ENCODE measurements around the gene MAGI2. TPM values are rescaled to one million over a fixed set of nuclear protein-coding genes. Genes with fewer than 3 reads are reported as not detected.

Gene MAGI2
- total RNA-seq, 1 experiment from 2014 or later = 14.3 TPM

- no peak overlapping the region for H2BK12ac ChIP-seq (ENCODE audit: insufficient read length, low read depth, low read length)
- Mint-ChIP-seq H3K9me3 (no peaks in the 10 kb centered on the region; a peak in 1 of 5 replicates), H3K4me3 (no peak overlapping the region), H3K4me1 (peaks cover 8 to 10% of the 10 kb centered on the region in 2 experiments), H3K27ac (no peak overlapping the region), H3K36me3 (ENCODE audit: insufficient read depth in 1 of 3, low read depth in 3 of 3) (peaks cover 0 to 12% (median 0%) of the 10 kb centered on the region in 3 experiments; a peak in 3 of 7 replicates), H3K27me3 (ENCODE audit: low read depth) (no peaks in the 10 kb centered on the region)
- no peak overlapping the region for H2BK15ac ChIP-seq (ENCODE audit: low read depth, low read length)
- no peak overlapping the region for H3K4ac ChIP-seq (ENCODE audit: low read depth, low read length)
- H4K8ac ChIP-seq (replicated peaks; ENCODE audit: insufficient read length, low read depth, low read length) = no peak overlapping the region
- no peak overlapping the region for H3K23ac ChIP-seq (ENCODE audit: insufficient read length, low read depth, low read length)
- H4K91ac ChIP-seq (ENCODE audit: insufficient read length, low read depth, low read length) = no peak overlapping the region
- no peaks in the 10 kb centered on the region for H3K27me3 ChIP-seq (ENCODE audit: insufficient read depth, low read length)
- no peak overlapping the region for H3K27ac ChIP-seq (ENCODE audit: insufficient read length, low read depth, low read length)
- no peaks in the 10 kb centered on the region for H4K20me1 ChIP-seq (ENCODE audit: control insufficient read depth, insufficient read depth, insufficient read length)
- no peak overlapping the region for H3K18ac ChIP-seq (ENCODE audit: insufficient read length, low read depth, low read length)
- no peak overlapping the region for H3T11ph ChIP-seq (ENCODE audit: low read length)
- no peaks in the 10 kb centered on the region for H3K23me2 ChIP-seq (ENCODE audit: insufficient read length, low read depth, low read length, poor library complexity, severe bottlenecking)
- TF ChIP-seq CTCF (conservative IDR thresholded peaks at IDR 0.05) = no peak
- H3K79me2 ChIP-seq (ENCODE audit: insufficient read depth, low read length) = no peaks in the 10 kb centered on the region
- no peaks in the 10 kb centered on the region; the same call in 1 of the 2 replicates for H3K4me1 ChIP-seq (ENCODE audit: insufficient read depth, low read length)
- H4K5ac ChIP-seq (ENCODE audit: insufficient read length, low read depth, low read length) = no peak overlapping the region
- no peaks in the 10 kb centered on the region for H3K79me1 ChIP-seq (ENCODE audit: insufficient read depth, low read depth, low read length, poor library complexity, severe bottlenecking)
- WGBS (ENCODE audit: extremely low coverage, insufficient read length, low lambda C conversion rate) = no CpG with 5 or more reads among the region's 1 CpG
- no peak overlapping the region for H3K56ac ChIP-seq (ENCODE audit: insufficient read length, low read depth, low read length)
- no peak overlapping the region for H3K9ac ChIP-seq (ENCODE audit: extremely low read depth, insufficient read length, low read length)
- H2BK20ac ChIP-seq (ENCODE audit: low read depth, low read length, poor library complexity, severe bottlenecking) = no peak overlapping the region
- H2AFZ ChIP-seq (ENCODE audit: low read length) = no peak overlapping the region
- DNase-seq = no peak
- H3K9me3 ChIP-seq (ENCODE audit: control insufficient read depth, low read depth, low read length) = no peaks in the 10 kb centered on the region
- H2AK5ac ChIP-seq (ENCODE audit: insufficient read length, low read length) = no peak overlapping the region
- H3K4me2 ChIP-seq (ENCODE audit: insufficient read depth, insufficient read length, low read length) = no peak overlapping the region
- no peak overlapping the region for H2BK5ac ChIP-seq (ENCODE audit: insufficient read length, low read length)
- no peak overlapping the region for H3K14ac ChIP-seq (ENCODE audit: insufficient read depth, low read length)
- no peak overlapping the region for H2BK120ac ChIP-seq (ENCODE audit: low read depth, low read length, poor library complexity, severe bottlenecking)
These were observed 1303.7 kb downstream of the MAGI2 start for GRCh38 chr7:78149787-78150186.
